ENCODE results near the gene MASP1. TPM values are rescaled to one million over a fixed set of nuclear protein-coding genes. Genes with fewer than 3 reads are reported as not detected.

Gene MASP1
- total RNA-seq, 1 experiment from 2014 or later: not detected

GRCh38 chr3:187255314-187255713 lies 36.2 kb downstream of the MASP1 start:
- H3K27me3 ChIP-seq (ENCODE audit: insufficient read depth, low read length): 0 out of 2 replicates have a peak, but pooled peaks cover 6% of the 10 kb centered on the region
- H3K79me2 ChIP-seq (ENCODE audit: insufficient read depth, low read length): no peaks in the 10 kb centered on the region
- H3K4me3 ChIP-seq (replicated peaks in 1 of 2; ENCODE audit: low read depth in 1 of 2, low read length in 2 of 2): no peak overlapping the region
- no peaks in the 10 kb centered on the region for H4K20me1 ChIP-seq (ENCODE audit: insufficient read depth)
- H3K4me2 ChIP-seq (ENCODE audit: low read length): no peak overlapping the region
- no peak for TF ChIP-seq CBX3 (IDR thresholded peaks at IDR 0.05; ENCODE audit: low read depth)
- TF ChIP-seq ELF1 (IDR thresholded peaks at IDR 0.05; ENCODE audit: borderline replicate concordance, low read depth): no peak
- no peak for TF ChIP-seq EGR1 (IDR thresholded peaks at IDR 0.05; ENCODE audit: low read depth)
- no peak for TF ChIP-seq CEBPB (IDR thresholded peaks at IDR 0.05; ENCODE audit: low read depth)
- no peak for TF ChIP-seq REST (IDR thresholded peaks at IDR 0.05; ENCODE audit: low read depth)
- no peak for TF ChIP-seq SRF (IDR thresholded peaks at IDR 0.05; ENCODE audit: low read depth)
- TF ChIP-seq CTCF (IDR thresholded peaks at IDR 0.05 in 2 of 3, conservative IDR thresholded peaks at IDR 0.05 in 1 of 3; ENCODE audit: borderline replicate concordance in 1 of 3, insufficient read depth in 1 of 3, low read depth in 2 of 3, low read length in 2 of 3): no peak
- no peak for TF ChIP-seq POLR2AphosphoS5 (IDR thresholded peaks at IDR 0.05; ENCODE audit: low read depth, low read length)
- no peak for TF ChIP-seq MAX (IDR thresholded peaks at IDR 0.05)
- no peak for TF ChIP-seq SP1 (IDR thresholded peaks at IDR 0.05; ENCODE audit: low read depth)
- TF ChIP-seq RAD21 (IDR thresholded peaks at IDR 0.05; ENCODE audit: low read depth): no peak
- TF ChIP-seq ATF3 (IDR thresholded peaks at IDR 0.05): no peak
- TF ChIP-seq ZBTB33 (IDR thresholded peaks at IDR 0.05; ENCODE audit: extremely low read depth, insufficient replicate concordance, low read length): no peak
- no peak for TF ChIP-seq ZNF274 (IDR thresholded peaks at IDR 0.05; ENCODE audit: low read depth, low read length)
- no peak for TF ChIP-seq JUND (IDR thresholded peaks at IDR 0.05)
- no peak for TF ChIP-seq POLR2A (IDR thresholded peaks at IDR 0.05; ENCODE audit: borderline replicate concordance, extremely low read depth, insufficient read depth, insufficient read length)
- no peak for TF ChIP-seq EZH2 (IDR thresholded peaks at IDR 0.05)
- TF ChIP-seq FOSL1 (IDR thresholded peaks at IDR 0.05; ENCODE audit: low read depth): no peak
- TF ChIP-seq EZH2phosphoT487 (IDR thresholded peaks at IDR 0.05; ENCODE audit: borderline replicate concordance): no peak
- ChIA-PET RAD21 (ENCODE audit: low non-redundant PET in 1 of 2, low total read pairs in 2 of 2, uncharacterized antibody in 2 of 2, unreplicated experiment in 2 of 2) (no interaction called here), POLR2A (no interaction called here), CTCF (no interaction called here)
- BruUV-seq (replicated peaks): no TSS peak
- H3K36me3 ChIP-seq (ENCODE audit: control insufficient read depth in 1 of 2, insufficient read depth in 2 of 2, low read length in 2 of 2): no peaks in the 10 kb centered on the region
- no peak overlapping the region for H2AFZ ChIP-seq (ENCODE audit: low read depth, low read length, poor library complexity, severe bottlenecking)
- H3K9me3 ChIP-seq (ENCODE audit: control insufficient read depth in 1 of 2, insufficient read depth in 1 of 2, low read depth in 1 of 2, low read length in 2 of 2): no peaks in the 10 kb centered on the region
- H3K4me1 ChIP-seq (ENCODE audit: control insufficient read depth in 1 of 2, insufficient read depth in 2 of 2, low read length in 2 of 2): no peaks in the 10 kb centered on the region
- ATAC-seq (no peak), DNase-seq (ENCODE audit: low read depth, low spot score) (no peak)
- H3K9me2 ChIP-seq (ENCODE audit: insufficient read depth): no peaks in the 10 kb centered on the region
- intact Hi-C loops (cut with micrococcal nuclease): no loop called here
- H3K27ac ChIP-seq (ENCODE audit: low read depth, low read length): no peak overlapping the region
- no peak overlapping the region for H3K9ac ChIP-seq (ENCODE audit: low read length)
